ENCODE data around the gene CXCL16.
"Not testable (repeated sequence)": the region's sequence is repeated elsewhere in the genome, so short reads cannot be mapped to it uniquely, and the experiment has no call there.

The CXCL16 gene

GRCh38 chr17:4721203-4722135 lies 18.3 kb downstream of the CXCL16 start:
- DNase-seq: peak in 2 of 56 donors; percentile 4 to 19

- DNase-seq: no peak
These were observed 18.9 kb downstream of the CXCL16 start for GRCh38 chr17:4720787-4721186.

GRCh38 chr17:4719684-4720221 lies 20.0 kb downstream of the CXCL16 start:
- DNase-seq: no peak

DNA sequence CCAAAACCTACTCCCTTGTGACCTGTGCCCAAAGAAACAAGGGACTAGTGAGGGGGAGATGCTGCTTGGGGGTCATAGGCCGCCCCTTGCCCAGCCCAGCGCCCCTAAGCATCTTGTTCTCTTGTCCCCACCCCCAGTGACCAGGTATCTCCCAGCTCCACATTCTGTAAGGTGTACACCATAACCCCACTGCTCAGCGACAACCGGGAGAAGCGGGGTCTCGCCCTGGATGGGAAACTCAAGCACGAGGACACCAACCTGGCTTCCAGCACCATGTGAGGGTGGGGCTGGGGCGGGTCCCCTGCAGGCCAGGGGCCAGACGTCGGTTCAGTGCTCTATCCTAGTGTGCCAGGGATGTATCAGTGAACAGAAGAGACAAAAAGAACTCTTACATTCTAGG lies 20.6 kb downstream of the CXCL16 start:
- DNase-seq: no peak

DNA sequence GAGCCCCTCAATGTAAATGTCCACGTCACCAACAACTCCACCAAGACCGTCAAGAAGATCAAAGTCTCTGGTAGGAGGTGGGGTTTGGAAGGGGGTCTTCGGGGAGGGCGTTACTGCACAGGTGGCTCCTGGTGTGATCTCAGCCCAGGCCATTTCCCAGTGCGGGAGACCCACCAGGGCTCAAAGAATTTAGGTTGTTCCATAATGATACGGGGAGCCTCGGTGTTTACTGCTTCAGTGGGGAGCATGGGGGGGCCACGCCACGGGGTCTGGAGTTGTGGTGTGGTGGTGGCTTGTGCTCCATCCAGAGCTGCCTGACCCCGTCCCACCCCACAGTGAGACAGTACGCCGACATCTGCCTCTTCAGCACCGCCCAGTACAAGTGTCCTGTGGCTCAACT lies 21.5 kb downstream of the CXCL16 start:
- no peak for DNase-seq

- DNase-seq: no peak
These were observed 21.9 kb downstream of the CXCL16 start for GRCh38 chr17:4717791-4718190.

DNA sequence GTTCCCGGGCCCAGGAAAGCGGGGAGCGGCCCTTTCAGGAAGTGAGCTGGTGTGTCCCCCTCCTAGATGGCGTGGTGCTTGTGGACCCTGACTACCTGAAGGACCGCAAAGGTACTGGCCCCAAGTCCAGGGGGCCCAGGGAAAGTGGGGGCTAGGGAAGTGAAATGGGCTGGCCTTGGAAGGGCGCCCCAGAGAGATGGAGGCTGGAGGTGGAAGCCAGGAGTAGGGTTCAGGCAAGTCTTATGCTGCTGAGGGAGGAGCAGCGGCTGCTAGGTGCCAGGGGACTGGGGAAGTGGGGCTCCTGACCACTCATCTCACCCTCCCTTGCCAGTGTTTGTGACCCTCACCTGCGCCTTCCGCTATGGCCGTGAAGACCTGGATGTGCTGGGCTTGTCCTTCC lies 23.6 kb downstream of the CXCL16 start:
- no peak for DNase-seq

- DNase-seq: no peak
These were observed 24.5 kb downstream of the CXCL16 start for GRCh38 chr17:4715063-4715744.

DNA sequence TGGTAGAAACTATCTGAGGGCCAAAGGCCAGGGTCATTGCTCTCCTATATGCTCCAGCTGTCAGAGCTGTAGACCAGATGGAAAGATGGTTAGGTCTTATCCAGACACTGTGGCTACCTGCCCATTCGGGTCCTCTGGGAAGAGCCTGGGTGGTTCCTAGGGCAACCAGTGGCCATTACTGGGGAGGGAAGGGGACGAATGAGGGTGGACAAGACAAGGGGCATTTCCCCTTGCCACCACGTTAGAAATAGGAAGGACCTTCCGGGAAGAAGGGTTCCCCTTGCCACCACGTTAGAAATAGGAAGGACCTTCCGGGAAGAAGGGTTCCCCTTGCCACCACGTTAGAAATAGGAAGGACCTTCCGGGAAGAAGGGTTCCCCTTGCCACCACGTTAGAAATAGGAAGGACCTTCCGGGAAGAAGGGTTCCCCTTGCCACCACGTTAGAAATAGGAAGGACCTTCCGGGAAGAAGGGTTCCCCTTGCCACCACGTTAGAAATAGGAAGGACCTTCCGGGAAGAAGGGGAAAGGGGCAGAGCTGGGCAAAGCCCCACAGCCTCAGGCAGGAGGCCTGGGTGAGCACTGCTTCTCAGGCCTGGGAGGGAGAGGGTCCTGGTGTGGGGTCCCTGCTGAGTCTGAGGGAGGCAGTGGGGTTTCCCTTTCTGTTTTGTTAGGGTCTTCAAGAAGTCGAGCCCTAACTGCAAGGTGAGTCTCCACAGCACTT lies 25.2 kb downstream of the CXCL16 start:
- not testable (repeated sequence) for DNase-seq

DNA sequence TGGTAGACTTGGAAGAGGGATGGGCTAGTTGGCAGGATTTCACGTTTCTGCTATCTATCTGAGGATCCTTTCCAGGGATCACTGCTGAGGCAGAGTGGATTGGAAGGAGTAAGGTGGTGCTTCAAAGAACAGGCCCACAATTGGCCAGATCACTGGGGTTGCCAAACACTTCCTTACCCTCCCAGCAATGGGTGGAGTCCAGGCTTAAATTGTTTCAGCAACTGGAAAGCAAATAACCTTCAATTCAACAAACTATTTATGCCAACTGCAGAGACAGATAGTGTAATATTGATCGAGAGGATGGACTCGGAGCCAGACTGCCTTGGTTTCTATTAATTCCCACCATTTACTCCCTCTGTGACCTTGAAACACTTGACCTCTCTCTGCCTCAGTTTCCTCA lies 27.2 kb downstream of the CXCL16 start:
- DNase-seq: no peak

GRCh38 chr17:4711661-4712181 lies 28.0 kb downstream of the CXCL16 start:
- peak in 25 of 56 donors; percentile 11 to 70 (median 24) for DNase-seq

GRCh38 chr17:4710693-4711634 lies 28.8 kb downstream of the CXCL16 start:
- peak in 4 of 56 donors; percentile 23 to 53 (median 45) for DNase-seq

DNA sequence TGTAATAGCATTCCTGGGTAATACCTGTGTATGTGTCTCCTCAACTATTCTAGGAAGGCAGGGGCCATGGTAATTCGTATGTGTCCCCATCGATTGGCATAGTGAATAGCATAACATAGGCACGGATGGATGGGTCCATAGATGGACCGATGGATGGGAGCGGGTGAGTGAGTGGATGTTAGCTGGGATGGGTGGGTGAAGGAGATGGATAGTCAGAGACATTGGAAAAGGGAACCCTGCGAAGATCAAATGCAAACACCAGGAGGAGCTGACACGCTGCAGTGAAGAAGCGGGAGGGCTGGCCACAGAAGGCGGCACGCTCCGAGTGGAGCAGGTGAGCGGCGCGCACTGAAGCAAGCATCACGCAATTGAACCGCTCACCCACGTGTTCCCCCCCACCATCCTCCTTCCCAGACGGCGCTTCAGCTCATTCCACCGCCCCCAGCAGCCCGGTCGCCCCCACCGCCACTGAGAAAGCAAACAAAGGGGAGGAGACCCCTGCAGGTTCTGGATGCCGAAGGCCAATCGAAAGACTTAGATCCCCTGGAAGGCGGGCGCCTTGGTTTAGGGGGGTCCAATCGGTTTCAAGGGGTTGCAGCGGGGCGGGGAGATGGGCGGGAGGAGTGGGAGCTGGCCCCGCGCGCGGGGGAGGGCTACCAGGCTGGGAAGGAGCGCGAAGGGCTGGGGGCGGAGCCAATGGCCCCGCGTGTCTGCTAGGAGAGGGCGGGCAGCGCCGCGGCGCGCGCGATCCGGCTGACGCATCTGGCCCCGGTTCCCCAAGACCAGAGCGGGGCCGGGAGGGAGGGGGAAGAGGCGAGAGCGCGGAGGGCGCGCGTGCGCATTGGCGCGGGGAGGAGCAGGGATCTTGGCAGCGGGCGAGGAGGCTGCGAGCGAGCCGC lies 29.7 kb downstream of the CXCL16 start, which contains the start of gene ARRB2:
ARRB2 (plus strand) TSS at position 839 of the 899 bp plus-strand sequence. CDS start 90 bp downstream, outside the sequence.
- peak; percentile 28 to 99 (median 97) for DNase-seq

GRCh38 chr17:4708436-4708835 lies 31.3 kb downstream of the CXCL16 start:
- DNase-seq: peak in 14 of 56 donors; percentile 7 to 46 (median 22)

GRCh38 chr17:4706121-4706520 lies 33.6 kb downstream of the CXCL16 start:
- DNase-seq: no peak

DNA sequence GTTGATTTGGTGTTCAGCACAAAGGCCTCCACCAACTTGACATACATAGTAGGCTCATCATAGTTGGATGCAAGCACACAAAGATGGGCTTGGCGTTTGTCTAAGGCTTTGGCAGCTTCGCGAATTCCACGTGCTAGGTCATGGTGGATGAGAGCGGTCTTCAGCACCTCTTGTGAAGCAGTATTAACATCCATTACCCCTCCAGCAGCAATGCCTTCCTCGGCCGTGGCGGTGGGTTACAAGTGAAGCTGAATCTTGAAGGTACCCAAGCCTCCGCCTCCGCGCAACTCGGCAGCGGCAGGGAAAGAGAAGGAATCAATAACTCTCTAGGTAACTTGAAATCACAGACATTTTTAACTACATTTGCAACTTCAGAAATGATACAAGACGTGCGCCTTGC lies 34.7 kb downstream of the CXCL16 start:
- DNase-seq: no peak

DNA sequence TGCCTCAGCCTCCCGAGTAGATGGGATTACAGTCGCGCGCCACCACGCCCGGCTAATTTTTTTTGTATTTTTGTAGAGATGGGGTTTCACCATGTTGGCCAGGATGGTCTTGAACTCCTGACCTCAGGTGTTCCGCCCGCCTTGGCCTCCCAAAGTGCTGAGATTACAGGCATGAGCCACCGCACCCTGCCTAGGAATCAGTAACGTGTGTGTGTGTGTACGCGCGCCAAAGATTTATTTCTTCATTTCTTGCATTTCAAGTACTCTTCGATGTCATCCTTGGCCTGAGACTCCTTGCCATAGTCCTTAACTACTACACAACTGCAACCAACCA lies 35.2 kb downstream of the CXCL16 start:
- DNase-seq: not testable (repeated sequence)

GRCh38 chr17:4703330-4703691 lies 36.4 kb downstream of the CXCL16 start:
- no peak for DNase-seq

DNA sequence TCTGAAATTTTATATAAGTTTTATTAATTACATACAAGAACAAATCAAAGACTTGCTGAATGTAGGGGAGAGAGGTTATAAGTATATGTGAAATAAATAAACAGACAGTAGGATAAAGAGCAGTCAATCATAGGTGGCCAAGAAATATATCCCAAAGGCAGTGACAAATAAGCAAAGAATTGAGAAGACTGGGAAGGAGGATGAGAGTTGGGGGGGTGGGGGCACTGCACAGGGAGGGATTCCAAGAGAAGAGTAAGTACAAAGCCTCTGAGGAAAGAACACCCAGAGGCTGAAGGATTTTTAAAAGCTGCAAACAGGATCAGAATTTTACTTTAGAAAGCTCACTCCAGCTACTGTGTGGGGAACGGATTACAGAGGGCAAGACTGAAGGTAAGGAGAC lies 38.6 kb downstream of the CXCL16 start:
- DNase-seq: no peak
